Keratinocyte (primary cell): ENCODE data around the gene CTCFL.

ENCODE experiments used
- CTCF ChIP-seq, 3 experiments: IDR thresholded peaks in 1 of 3; conservative IDR thresholded peaks in 1 of 3; optimal IDR thresholded peaks in 1 of 3; 2 replicates in 2 of 3; 3 replicates in 1 of 3; pipeline versions ENCODE3 to v1.5.1; 2011; ENCODE audit warnings: low read length in 3 of 3, mild to moderate bottlenecking in 3 of 3, moderate library complexity in 2 of 3, control low read depth in 1 of 3, inconsistent platforms in 1 of 3; ENCODE audit not compliant: insufficient read depth in 2 of 3; ENCODE audit errors: extremely low read depth in 1 of 3
- EZH2 ChIP-seq: IDR thresholded peaks from one replicate; pipeline ENCODE4 v1.6.1; 2012; ENCODE audit warnings: inconsistent platforms, mild to moderate bottlenecking, low read length, moderate library complexity

GRCh38 chr20:57524511-57525176 lies at the start of gene CTCFL:
- TF ChIP-seq CTCF (optimal IDR thresholded peaks at IDR 0.05 in 1 of 3, IDR thresholded peaks at IDR 0.05 in 1 of 3, conservative IDR thresholded peaks at IDR 0.05 in 1 of 3; ENCODE audit: extremely low read depth in 1 of 3, insufficient read depth in 2 of 3, low read length in 3 of 3), result no peak
- TF ChIP-seq EZH2, result no peak
